ENCODE measurements around the gene FAM83C. TPM values are rescaled to one million over a fixed set of nuclear protein-coding genes. Genes with fewer than 3 reads are reported as not detected.
"Not testable (repeated sequence)": the region's sequence is repeated elsewhere in the genome, so short reads cannot be mapped to it uniquely, and the experiment has no call there.

Gene FAM83C
- total and polyA plus RNA-seq, 7 experiments from 2014 or later, result not detected

- no peaks in the 10 kb centered on the region for H3K4me1 ChIP-seq (ENCODE audit: control insufficient read depth in 2 of 2, insufficient read depth in 2 of 2, low read length in 2 of 2)
- no peak overlapping the region for H3K27ac Mint-ChIP-seq
- H3K9me3 ChIP-seq (ENCODE audit: control insufficient read depth in 2 of 3, low read length in 3 of 3), result no peaks in the 10 kb centered on the region
- no peaks in the 10 kb centered on the region for H3K27me3 Mint-ChIP-seq
- peaks cover 0 to 19% (median 8%) of the 10 kb centered on the region in 7 donors for H3K4me1 Mint-ChIP-seq
- H3K36me3 Mint-ChIP-seq, result peaks cover 0 to 33% (median 5%) of the 10 kb centered on the region in 5 donors
- H3K36me3 ChIP-seq (ENCODE audit: control insufficient read depth in 2 of 3, insufficient read depth in 3 of 3, low read length in 3 of 3), result peaks cover 0 to 60% (median 6%) of the 10 kb centered on the region in 3 experiments
- no peak for ATAC-seq
- no peak overlapping the region for H3K27ac ChIP-seq (ENCODE audit: low read depth, low read length)
- intact Hi-C loops (cut with micrococcal nuclease), result no loop called here
- POLR2A ChIA-PET, result no interaction called here
- CTCF ChIA-PET, result interaction anchor here (0.7 kb wide), 1 partner anchor 163 kb away, joined by 3 read pairs; no protein-coding TSS in a partner anchor
- DNase-seq, result no peak
- no peak overlapping the region for H3K4me3 ChIP-seq (ENCODE audit: low read length)
- H3K9me3 Mint-ChIP-seq, result no peaks in the 10 kb centered on the region
- no peaks in the 10 kb centered on the region for H3K27me3 ChIP-seq (ENCODE audit: control insufficient read depth in 2 of 2, insufficient read depth in 2 of 2, low read length in 2 of 2)
- H3K4me3 Mint-ChIP-seq, result no peak overlapping the region
These were observed 28.5 kb downstream of the FAM83C start for GRCh38 chr20:35263532-35264341.

- H3K27me3 Mint-ChIP-seq; H3K4me1 ChIP-seq (ENCODE audit: control insufficient read depth in 2 of 2, insufficient read depth in 2 of 2, low read length in 2 of 2); intact Hi-C loops (cut with micrococcal nuclease); H3K9me3 Mint-ChIP-seq; H3K4me3 Mint-ChIP-seq; ATAC-seq; DNase-seq; H3K27me3 ChIP-seq (ENCODE audit: control insufficient read depth in 2 of 2, insufficient read depth in 2 of 2, low read length in 2 of 2); H3K9me3 ChIP-seq (ENCODE audit: control insufficient read depth in 2 of 3, low read length in 3 of 3); H3K27ac ChIP-seq (ENCODE audit: low read depth, low read length); H3K4me3 ChIP-seq (ENCODE audit: low read length): not testable (repeated sequence)
- Mint-ChIP-seq H3K4me1 (peaks cover 0 to 19% (median 7%) of the 10 kb centered on the region in 7 donors), H3K36me3 (peaks cover 0 to 35% (median 5%) of the 10 kb centered on the region in 5 donors), H3K27ac (peak overlapping the region in 1 of 9 donors; percentile 53)
- H3K36me3 ChIP-seq (ENCODE audit: control insufficient read depth in 2 of 3, insufficient read depth in 3 of 3, low read length in 3 of 3), result peaks cover 0 to 56% (median 6%) of the 10 kb centered on the region in 3 experiments
- CTCF ChIA-PET, result interaction anchor here (0.7 kb wide), 1 partner anchor 162 kb away, joined by 3 read pairs; no protein-coding TSS in a partner anchor
- POLR2A ChIA-PET, result interaction anchor here (0.6 kb wide), 1 partner anchor 15 kb away, joined by 3 read pairs; no protein-coding TSS in a partner anchor
These were observed 29.3 kb downstream of the FAM83C start for GRCh38 chr20:35262731-35263531.

- peaks cover under 1 to 31% (median 1%) of the 10 kb centered on the region in 5 donors for H3K36me3 Mint-ChIP-seq
- H3K36me3 ChIP-seq (ENCODE audit: control insufficient read depth in 2 of 3, insufficient read depth in 3 of 3, low read length in 3 of 3), result peaks cover 0 to 49% (median under 1%) of the 10 kb centered on the region in 3 experiments
- H3K27me3 ChIP-seq (ENCODE audit: control insufficient read depth in 2 of 2, insufficient read depth in 2 of 2, low read length in 2 of 2); DNase-seq; H3K27ac ChIP-seq (ENCODE audit: low read depth, low read length); H3K9me3 Mint-ChIP-seq; H3K27ac Mint-ChIP-seq; H3K4me3 ChIP-seq (ENCODE audit: low read length); H3K4me1 ChIP-seq (ENCODE audit: control insufficient read depth in 2 of 2, insufficient read depth in 2 of 2, low read length in 2 of 2); CTCF ChIA-PET; H3K4me3 Mint-ChIP-seq; intact Hi-C loops (cut with micrococcal nuclease); H3K9me3 ChIP-seq (ENCODE audit: control insufficient read depth in 2 of 3, low read length in 3 of 3); H3K27me3 Mint-ChIP-seq; ATAC-seq; POLR2A ChIA-PET: not testable (repeated sequence)
- peaks cover 0 to 12% (median 5%) of the 10 kb centered on the region in 7 donors for H3K4me1 Mint-ChIP-seq
These were observed 29.9 kb downstream of the FAM83C start for GRCh38 chr20:35262321-35262720.

- POLR2A ChIA-PET, result interaction anchor here (0.7 kb wide), 1 partner anchor 19 kb away, joined by 3 read pairs; no protein-coding TSS in a partner anchor
- Mint-ChIP-seq H3K27ac (peak overlapping the region in 1 of 9 donors; percentile 29), H3K27me3 (no peaks in the 10 kb centered on the region), H3K36me3 (peaks cover 4 to 34% (median 12%) of the 10 kb centered on the region in 5 donors), H3K4me1 (peaks cover 0 to 10% (median 3%) of the 10 kb centered on the region in 7 donors), H3K9me3 (no peaks in the 10 kb centered on the region), H3K4me3 (no peak overlapping the region)
- H3K27me3 ChIP-seq (ENCODE audit: control insufficient read depth in 2 of 2, insufficient read depth in 2 of 2, low read length in 2 of 2), result no peaks in the 10 kb centered on the region
- H3K4me3 ChIP-seq (ENCODE audit: low read length), result no peak overlapping the region
- CTCF ChIA-PET, result no interaction called here
- intact Hi-C loops (cut with micrococcal nuclease), result no loop called here
- DNase-seq, result no peak
- no peak overlapping the region for H3K27ac ChIP-seq (ENCODE audit: low read depth, low read length)
- no peak for ATAC-seq
- peaks cover 0 to 32% (median 0%) of the 10 kb centered on the region in 3 experiments for H3K36me3 ChIP-seq (ENCODE audit: control insufficient read depth in 2 of 3, insufficient read depth in 3 of 3, low read length in 3 of 3)
- no peaks in the 10 kb centered on the region for H3K9me3 ChIP-seq (ENCODE audit: control insufficient read depth in 2 of 3, low read length in 3 of 3)
- H3K4me1 ChIP-seq (ENCODE audit: control insufficient read depth in 2 of 2, insufficient read depth in 2 of 2, low read length in 2 of 2), result no peaks in the 10 kb centered on the region
These were observed 31.8 kb downstream of the FAM83C start for GRCh38 chr20:35260426-35260825.

GRCh38 chr20:35257175-35257909, 34.9 kb downstream of the FAM83C start:
- Mint-ChIP-seq H3K27me3 (no peaks in the 10 kb centered on the region), H3K9me3 (no peaks in the 10 kb centered on the region), H3K36me3 (peaks cover 5 to 38% (median 21%) of the 10 kb centered on the region in 5 donors), H3K27ac (peak overlapping the region in 1 of 9 donors; percentile 25), H3K4me1 (peaks cover 2 to 10% (median 6%) of the 10 kb centered on the region in 7 donors), H3K4me3 (no peak overlapping the region)
- POLR2A ChIA-PET, result interaction anchor here (0.5 kb wide), 1 partner anchor 698 kb away, joined by 4 read pairs; no protein-coding TSS in a partner anchor
- intact Hi-C loops (cut with micrococcal nuclease), result no loop called here
- no peak for DNase-seq
- CTCF ChIA-PET, result no interaction called here
- Histone ChIP-seq H3K27ac (ENCODE audit: low read depth, low read length) (no peak overlapping the region), H3K36me3 (ENCODE audit: control insufficient read depth in 2 of 3, insufficient read depth in 3 of 3, low read length in 3 of 3) (peaks cover 0 to 20% (median 0%) of the 10 kb centered on the region in 3 experiments), H3K27me3 (ENCODE audit: control insufficient read depth in 2 of 2, insufficient read depth in 2 of 2, low read length in 2 of 2) (no peaks in the 10 kb centered on the region), H3K4me3 (ENCODE audit: low read length) (no peak overlapping the region), H3K4me1 (ENCODE audit: control insufficient read depth in 2 of 2, insufficient read depth in 2 of 2, low read length in 2 of 2) (peaks cover 0 to 12% of the 10 kb centered on the region in 2 donors), H3K9me3 (ENCODE audit: control insufficient read depth in 2 of 3, low read length in 3 of 3) (no peaks in the 10 kb centered on the region)
- no peak for ATAC-seq

- intact Hi-C loops (cut with micrococcal nuclease), result no loop called here
- CTCF ChIA-PET, result no interaction called here
- H3K4me3 ChIP-seq (ENCODE audit: low read length), result no peak overlapping the region
These were observed 37.7 kb downstream of the FAM83C start for GRCh38 chr20:35254448-35254999.

More at GRCh38 chr20:35254448-35254999, 37.7 kb downstream of the FAM83C start:
- ATAC-seq, result no peak
- Mint-ChIP-seq H3K4me1 (peaks cover 9 to 30% (median 21%) of the 10 kb centered on the region in 7 donors), H3K9me3 (no peaks in the 10 kb centered on the region), H3K4me3 (no peak overlapping the region), H3K36me3 (peaks cover 9 to 36% (median 21%) of the 10 kb centered on the region in 5 donors), H3K27me3 (no peaks in the 10 kb centered on the region), H3K27ac (peak overlapping the region in 1 of 9 donors; percentile 77)
- H3K36me3 ChIP-seq (ENCODE audit: control insufficient read depth in 2 of 3, insufficient read depth in 3 of 3, low read length in 3 of 3), result peaks cover 0 to 4% (median 0%) of the 10 kb centered on the region in 3 experiments
- POLR2A ChIA-PET, result interaction anchor here (0.7 kb wide), 1 partner anchor 885 kb away, joined by 3 read pairs; no protein-coding TSS in a partner anchor
- H3K4me1 ChIP-seq (ENCODE audit: control insufficient read depth in 2 of 2, insufficient read depth in 2 of 2, low read length in 2 of 2), result peaks cover 12 to 30% of the 10 kb centered on the region in 2 donors
- DNase-seq, result no peak
- no peaks in the 10 kb centered on the region for H3K9me3 ChIP-seq (ENCODE audit: control insufficient read depth in 2 of 3, low read length in 3 of 3)
- no peaks in the 10 kb centered on the region for H3K27me3 ChIP-seq (ENCODE audit: control insufficient read depth in 2 of 2, insufficient read depth in 2 of 2, low read length in 2 of 2)
- no peak overlapping the region for H3K27ac ChIP-seq (ENCODE audit: low read depth, low read length)
